HG03565 (cell line): ENCODE data around the gene CIAO1.
"Not testable (repeated sequence)": the region's sequence is repeated elsewhere in the genome, so short reads cannot be mapped to it uniquely, and the experiment has no call there.

ENCODE experiments used
- ATAC-seq: cut with Tn5 transposase; IDR thresholded peaks from one replicate; pipeline ENCODE4 v1.9.1; 2021; ENCODE audit warnings: mild to moderate bottlenecking, moderate library complexity; ENCODE audit not compliant: unreplicated experiment

Gene CIAO1

GRCh38 chr2:96274355-96275056, 8.5 kb downstream of the CIAO1 start:
- ATAC-seq: no peak

- no peak for ATAC-seq
These were observed 10.9 kb downstream of the CIAO1 start for GRCh38 chr2:96276787-96277499.

DNA sequence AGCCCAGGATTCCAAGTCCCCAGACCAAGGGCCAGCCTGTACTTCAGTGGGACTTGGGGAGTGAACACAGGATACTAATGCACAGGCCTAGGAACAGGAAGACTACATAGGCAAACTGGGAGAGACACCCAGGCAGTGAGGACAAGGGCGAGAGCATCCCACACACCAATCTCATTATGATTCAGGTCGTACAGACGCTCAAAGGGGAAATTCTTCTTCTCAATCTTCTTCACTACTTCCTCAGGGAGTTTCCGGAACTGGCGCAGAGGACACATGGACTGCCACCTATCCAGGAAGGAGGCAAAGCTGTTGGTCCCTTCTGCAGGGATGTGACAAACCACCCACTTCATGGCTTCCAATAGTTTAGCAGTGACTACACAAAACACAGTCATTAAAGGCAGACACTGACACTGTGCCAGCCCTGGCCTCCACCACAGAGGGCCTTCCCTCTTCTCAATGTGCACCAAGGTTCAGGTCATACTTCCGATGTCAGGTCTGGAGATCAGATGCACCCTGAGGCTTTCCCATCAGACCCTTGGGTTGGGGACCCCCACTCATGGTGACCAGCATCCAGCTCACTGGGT, 21.3 kb downstream of the CIAO1 start:
- no peak for ATAC-seq

DNA sequence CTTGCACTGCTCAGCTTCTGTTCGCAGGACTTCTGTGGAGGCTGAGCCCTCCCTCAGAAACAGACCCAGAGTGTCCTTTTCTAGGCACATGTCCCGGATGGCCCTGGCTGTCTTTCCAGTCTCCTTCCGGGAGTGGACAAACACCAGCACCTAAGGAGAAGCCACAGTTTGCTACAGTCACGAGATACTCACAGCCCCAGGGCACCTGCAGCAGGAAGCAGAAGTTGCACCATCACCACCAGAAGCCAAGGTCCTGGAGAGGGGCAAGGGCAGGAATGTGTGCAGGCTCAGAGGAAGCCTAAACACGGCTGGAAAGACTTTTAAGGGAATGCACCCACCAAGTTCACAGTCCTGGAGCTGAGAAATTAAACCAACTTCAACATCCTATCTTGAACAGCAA, 25.7 kb downstream of the CIAO1 start:
- ATAC-seq: no peak

DNA sequence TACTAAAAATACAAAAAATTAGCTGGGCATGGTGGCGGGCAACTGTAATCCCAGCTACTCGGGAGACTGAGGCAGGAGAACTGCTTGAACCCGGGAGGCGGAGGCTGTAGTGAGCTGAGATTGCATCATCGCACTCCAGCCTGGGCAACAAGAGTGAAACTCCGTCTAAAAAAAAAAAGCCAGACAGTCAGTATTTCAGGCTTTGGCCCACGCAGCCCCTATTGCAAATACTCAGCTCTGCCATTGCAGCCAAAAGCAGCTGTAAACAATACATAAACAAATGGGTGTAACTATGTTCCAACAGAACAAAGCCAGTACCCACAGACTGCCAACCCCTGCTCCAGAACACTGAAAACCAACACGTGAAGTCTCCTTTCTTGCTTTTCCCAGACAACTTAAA, 28.2 kb downstream of the CIAO1 start:
- not testable (repeated sequence) for ATAC-seq

GRCh38 chr2:96296925-96297324, 30.9 kb downstream of the CIAO1 start:
- ATAC-seq: no peak

DNA sequence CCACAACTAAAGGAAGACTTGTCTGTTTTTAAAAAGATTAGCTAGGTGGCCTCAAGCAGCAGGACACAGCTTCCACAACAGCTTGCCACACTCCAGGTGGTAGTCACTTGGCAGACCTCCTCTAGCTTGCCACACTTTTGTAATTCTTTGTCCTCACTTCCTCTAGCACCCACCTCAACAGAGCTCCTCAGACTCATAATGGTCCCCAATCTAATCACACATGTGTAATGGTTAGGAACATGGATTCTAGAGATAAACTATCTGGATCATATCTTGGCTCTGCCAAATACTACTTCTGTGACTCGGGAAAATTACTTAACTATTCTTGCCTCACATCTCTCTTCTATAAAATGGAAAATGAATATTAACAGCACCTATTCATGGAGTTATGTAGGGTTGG, 35.8 kb downstream of the CIAO1 start:
- ATAC-seq: no peak

GRCh38 chr2:96304606-96305005, 38.6 kb downstream of the CIAO1 start:
- ATAC-seq: no peak

GRCh38 chr2:96305091-96305978, 39.3 kb downstream of the CIAO1 start, which contains the start of gene SNRNP200:
TSS of gene SNRNP200 (minus strand) at chr2:96305546. CDS start at chr2:96305437, 109 bp downstream.
- ATAC-seq: peak; percentile 77

- ATAC-seq: no peak
These were observed 39.9 kb downstream of the CIAO1 start for GRCh38 chr2:96305979-96306308.

DNA sequence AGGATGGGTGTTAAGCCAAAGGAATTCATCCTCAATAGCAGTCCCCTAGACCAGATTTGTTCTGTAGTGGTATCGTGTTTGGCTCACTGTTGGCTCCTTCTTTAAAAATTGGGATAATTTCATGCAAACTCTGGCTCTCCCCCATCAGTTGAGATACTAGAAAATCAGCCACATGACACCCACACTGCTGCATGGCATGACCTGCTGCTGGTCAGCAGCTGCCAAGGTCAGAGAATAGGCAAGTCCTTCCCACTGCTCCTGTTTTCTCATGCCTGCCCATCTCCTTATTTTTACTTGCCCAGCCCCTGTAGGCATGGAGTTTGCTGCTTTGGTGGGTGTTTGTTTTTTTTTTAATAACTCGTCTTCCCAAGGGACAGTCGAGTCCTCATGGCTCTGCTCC, 40.3 kb downstream of the CIAO1 start:
- no peak for ATAC-seq

- ATAC-seq: no peak
These were observed 42.2 kb downstream of the CIAO1 start for GRCh38 chr2:96308248-96308647.

GRCh38 chr2:96315005-96315399, 49.0 kb downstream of the CIAO1 start:
- no peak for ATAC-seq

GRCh38 chr2:96315400-96316071, 49.5 kb downstream of the CIAO1 start:
- no peak for ATAC-seq

DNA sequence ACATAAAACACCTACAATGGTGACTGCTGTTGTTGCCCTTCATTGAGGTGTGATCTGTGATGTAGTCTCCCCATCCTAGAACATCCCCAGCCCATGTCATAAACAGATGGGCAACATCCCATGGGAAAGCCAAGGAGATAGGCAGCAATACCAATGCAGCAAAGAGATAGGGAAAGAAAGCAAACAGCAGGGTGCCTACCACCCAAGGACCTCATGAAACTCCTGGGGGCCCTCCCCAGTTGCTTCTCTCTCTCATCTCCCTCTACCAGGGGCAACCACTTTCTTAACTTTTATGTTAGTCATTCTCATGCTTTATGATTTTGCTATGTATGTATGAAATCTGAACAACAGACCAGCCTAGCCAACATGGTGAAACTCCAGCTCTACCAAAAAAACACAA, 51.0 kb downstream of the CIAO1 start:
- ATAC-seq: no peak

GRCh38 chr2:96317584-96317997, 51.6 kb downstream of the CIAO1 start:
- ATAC-seq: no peak

DNA sequence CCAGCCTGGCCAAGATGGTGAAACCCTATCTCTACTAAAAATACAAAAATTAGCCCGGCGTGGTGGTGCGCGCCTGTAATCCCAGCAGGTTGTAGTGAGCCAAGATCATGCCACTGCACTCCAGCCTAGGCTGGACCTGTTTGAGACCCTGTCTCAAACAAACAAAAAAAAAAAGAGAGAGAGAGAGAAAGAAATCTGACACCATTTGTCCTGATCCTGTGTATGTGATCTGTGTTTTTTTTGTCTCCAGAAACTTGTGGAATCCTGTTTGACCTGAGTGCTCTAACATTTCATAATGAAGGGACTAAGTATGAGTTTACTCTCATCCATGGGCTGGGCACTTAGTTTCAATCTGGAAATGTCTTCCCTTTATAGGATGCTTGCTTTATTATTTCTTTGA, 52.7 kb downstream of the CIAO1 start:
- no peak for ATAC-seq

DNA sequence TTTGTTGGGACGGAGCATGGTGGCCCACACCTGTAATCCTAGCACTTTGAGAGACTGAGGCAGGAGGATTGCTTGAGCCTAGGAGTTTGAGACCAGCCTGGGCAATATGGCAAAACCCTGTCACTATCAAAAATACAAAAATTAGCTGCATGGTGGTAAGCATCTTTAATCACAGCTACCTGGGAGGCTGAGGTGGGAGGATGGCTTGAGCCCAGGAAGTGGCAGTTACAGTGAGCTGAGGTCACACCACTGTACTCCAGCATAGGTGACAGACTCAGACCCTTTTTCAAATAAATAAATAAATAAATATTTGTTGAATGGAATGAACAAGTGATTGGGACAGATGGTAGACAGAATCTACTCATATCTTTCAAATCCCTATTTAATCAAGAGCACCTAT, 53.4 kb downstream of the CIAO1 start:
- ATAC-seq: no peak

DNA sequence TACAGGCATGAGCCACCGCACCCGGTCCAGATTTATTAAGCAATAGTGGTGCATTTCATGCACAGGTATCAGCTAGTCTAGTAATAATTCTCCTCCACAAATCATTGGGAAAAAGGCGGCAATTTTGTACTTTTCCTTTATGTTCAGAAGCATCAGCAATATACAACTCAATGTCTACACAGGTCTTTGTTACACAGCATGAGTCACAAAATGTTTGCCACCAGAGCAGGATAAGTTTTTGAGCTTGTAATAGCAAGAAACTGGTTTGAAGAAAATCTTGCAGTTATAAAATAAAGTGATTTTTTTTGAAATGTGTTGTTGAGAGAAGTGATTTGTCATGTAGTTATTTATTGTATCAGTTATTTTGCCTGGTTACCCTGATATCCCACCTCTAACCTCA, 54.3 kb downstream of the CIAO1 start:
- ATAC-seq: no peak

GRCh38 chr2:96320728-96321622, 55.0 kb downstream of the CIAO1 start:
- peak; percentile 13 for ATAC-seq
